ENCODE results near the gene AKT2.

GRCh38 chr19:40279120-40279551 is 6.0 kb downstream of the AKT2 start:
- TF ChIP-seq CTCF (IDR thresholded peaks at IDR 0.05; ENCODE audit: low read length) = no peak
- no peak for TF ChIP-seq EZH2 (optimal IDR thresholded peaks at IDR 0.05; ENCODE audit: low read depth, low read length)

All from MM.1S (cell line).